KMS-11 (cell line): ENCODE results near the gene PCNX1.

Source experiments
- H2AFZ ChIP-seq: fragments of 200-600 bp; sonication (generic); 2 replicates; pipeline ENCODE4 v1.6.1; 2016; ENCODE audit warnings: antibody characterized with exemption, mixed run types, low read depth
- H3K27ac ChIP-seq: fragments of 200-600 bp; sonication (generic); 2 replicates; pipeline ENCODE4 v1.6.1; 2016; ENCODE audit warnings: mild to moderate bottlenecking, mixed run types
- H3K27me3 ChIP-seq: fragments of 200-600 bp; sonication (generic); 2 replicates; pipeline ENCODE4 v1.6.1; 2017; ENCODE audit warnings: mild to moderate bottlenecking, low read depth, mixed run types, moderate library complexity; ENCODE audit not compliant: insufficient read depth
- H3K36me3 ChIP-seq: fragments of 200-600 bp; sonication (generic); 2 replicates; pipeline ENCODE4 v1.6.1; 2017; ENCODE audit warnings: mild to moderate bottlenecking, mixed run types; ENCODE audit not compliant: insufficient read depth
- H3K4me1 ChIP-seq: fragments of 200-600 bp; sonication (generic); 2 replicates; pipeline ENCODE4 v1.6.1; 2016; ENCODE audit warnings: mild to moderate bottlenecking, low read depth, mixed run types; ENCODE audit not compliant: poor library complexity, severe bottlenecking
- H3K4me2 ChIP-seq: fragments of 200-600 bp; sonication (generic); 2 replicates; pipeline ENCODE4 v1.7.0; 2016; ENCODE audit warnings: mild to moderate bottlenecking, mixed run types
- H3K4me3 ChIP-seq: fragments of 200-600 bp; sonication (generic); IDR thresholded peaks from 2 replicates; pipeline ENCODE4 v1.6.1; 2017; ENCODE audit warnings: low read depth, low read length, mixed read lengths; ENCODE audit not compliant: insufficient read depth
- H3K79me2 ChIP-seq: fragments of 200-600 bp; sonication (generic); 2 replicates; pipeline ENCODE4 v1.6.1; 2016; ENCODE audit warnings: low read depth, mixed run types; ENCODE audit not compliant: insufficient read depth
- H3K9ac ChIP-seq: fragments of 200-600 bp; sonication (generic); 2 replicates; pipeline ENCODE4 v1.6.1; 2016; ENCODE audit warnings: mild to moderate bottlenecking, mixed run types
- H4K20me1 ChIP-seq: fragments of 200-600 bp; sonication (generic); 2 replicates; pipeline ENCODE4 v1.6.1; 2016; ENCODE audit warnings: mild to moderate bottlenecking, mixed run types; ENCODE audit not compliant: insufficient read depth
- TF ChIP-seq, protein P1 (sequence below): fragments of 200-600 bp; sonication (generic); conservative IDR thresholded peaks from 2 replicates; pipeline ENCODE4 v1.6.1; 2017; ENCODE audit warnings: low read depth, mild to moderate bottlenecking, antibody characterized with exemption, low read length, moderate library complexity, mixed read lengths

The PCNX1 gene

GRCh38 chr14:71105177-71105576 lies 197.9 kb downstream of the PCNX1 start:
- Histone ChIP-seq H3K36me3 (no peaks in the 10 kb centered on the region), H3K9ac (no peak overlapping the region), H3K4me2 (no peak overlapping the region)

GRCh38 chr14:71107921-71108320 lies 200.7 kb downstream of the PCNX1 start:
- no peaks in the 10 kb centered on the region for H3K27me3 ChIP-seq
- H3K4me3 ChIP-seq, result no peak overlapping the region
- no peak overlapping the region for H3K9ac ChIP-seq
- H2AFZ ChIP-seq, result no peak overlapping the region
- no peak overlapping the region for H3K27ac ChIP-seq
- no peaks in the 10 kb centered on the region for H4K20me1 ChIP-seq
- TF ChIP-seq, protein P1, sequence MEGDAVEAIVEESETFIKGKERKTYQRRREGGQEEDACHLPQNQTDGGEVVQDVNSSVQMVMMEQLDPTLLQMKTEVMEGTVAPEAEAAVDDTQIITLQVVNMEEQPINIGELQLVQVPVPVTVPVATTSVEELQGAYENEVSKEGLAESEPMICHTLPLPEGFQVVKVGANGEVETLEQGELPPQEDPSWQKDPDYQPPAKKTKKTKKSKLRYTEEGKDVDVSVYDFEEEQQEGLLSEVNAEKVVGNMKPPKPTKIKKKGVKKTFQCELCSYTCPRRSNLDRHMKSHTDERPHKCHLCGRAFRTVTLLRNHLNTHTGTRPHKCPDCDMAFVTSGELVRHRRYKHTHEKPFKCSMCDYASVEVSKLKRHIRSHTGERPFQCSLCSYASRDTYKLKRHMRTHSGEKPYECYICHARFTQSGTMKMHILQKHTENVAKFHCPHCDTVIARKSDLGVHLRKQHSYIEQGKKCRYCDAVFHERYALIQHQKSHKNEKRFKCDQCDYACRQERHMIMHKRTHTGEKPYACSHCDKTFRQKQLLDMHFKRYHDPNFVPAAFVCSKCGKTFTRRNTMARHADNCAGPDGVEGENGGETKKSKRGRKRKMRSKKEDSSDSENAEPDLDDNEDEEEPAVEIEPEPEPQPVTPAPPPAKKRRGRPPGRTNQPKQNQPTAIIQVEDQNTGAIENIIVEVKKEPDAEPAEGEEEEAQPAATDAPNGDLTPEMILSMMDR, result no peak
- no peaks in the 10 kb centered on the region for H3K36me3 ChIP-seq
- H3K79me2 ChIP-seq, result no peaks in the 10 kb centered on the region
- H3K4me1 ChIP-seq, result no peaks in the 10 kb centered on the region
- H3K4me2 ChIP-seq, result no peak overlapping the region

More at GRCh38 chr14:71105177-71105576, 197.9 kb downstream of the PCNX1 start:
- Histone ChIP-seq H2AFZ (no peak overlapping the region), H3K4me1 (no peaks in the 10 kb centered on the region), H3K79me2 (no peaks in the 10 kb centered on the region), H3K4me3 (no peak overlapping the region), H3K27ac (no peak overlapping the region), H4K20me1 (no peaks in the 10 kb centered on the region), H3K27me3 (no peaks in the 10 kb centered on the region)
- TF ChIP-seq, protein P1, result no peak

- Histone ChIP-seq H3K4me1 (no peaks in the 10 kb centered on the region), H3K4me2 (no peak overlapping the region), H3K36me3 (no peaks in the 10 kb centered on the region), H3K4me3 (no peak overlapping the region), H3K27ac (no peak overlapping the region), H3K27me3 (no peaks in the 10 kb centered on the region), H3K79me2 (no peaks in the 10 kb centered on the region), H2AFZ (no peak overlapping the region), H4K20me1 (no peaks in the 10 kb centered on the region), H3K9ac (no peak overlapping the region)
- TF ChIP-seq, protein P1, result no peak
These were observed 201.3 kb downstream of the PCNX1 start for GRCh38 chr14:71108398-71109119.

GRCh38 chr14:71113376-71113775 lies 206.1 kb downstream of the PCNX1 start:
- Histone ChIP-seq H3K36me3 (no peaks in the 10 kb centered on the region), H4K20me1 (no peaks in the 10 kb centered on the region), H3K27ac (no peak overlapping the region), H3K9ac (no peak overlapping the region), H2AFZ (no peak overlapping the region), H3K4me3 (no peak overlapping the region), H3K4me2 (no peak overlapping the region), H3K27me3 (no peaks in the 10 kb centered on the region), H3K4me1 (no peaks in the 10 kb centered on the region), H3K79me2 (no peaks in the 10 kb centered on the region)
- TF ChIP-seq, protein P1, result no peak
